Smooth muscle cell (in vitro differentiated cells): ENCODE data around the gene LRP2. TPM values are rescaled to one million over a fixed set of nuclear protein-coding genes. Genes with fewer than 3 reads are reported as not detected.
A peak's percentile ranks its signal among the peaks of the same experiment; 100 is the strongest.

Source experiments
- DNase-seq: peaks from one replicate; lab custom pipeline; 2025; ENCODE audit not compliant: unreplicated experiment; lab: John Stamatoyannopoulos, UW
- H2AFZ ChIP-seq: fragments of 200-600 bp; sonication (generic); 2 replicates; pipeline ENCODE4 v1.6.0; 2016; ENCODE audit warnings: antibody characterized with exemption, low read depth, mild to moderate bottlenecking
- H3F3A ChIP-seq: fragments of 200-600 bp; sonication (generic); 2 replicates; pipeline ENCODE4 v1.6.0; 2017; ENCODE audit warnings: antibody characterized with exemption, low read depth
- H3K27ac ChIP-seq: fragments of 200-600 bp; sonication (generic); 2 replicates; pipeline ENCODE4 v1.5.1; 2016; ENCODE audit warnings: low read depth, mild to moderate bottlenecking
- H3K27me3 ChIP-seq: fragments of 200-600 bp; sonication (generic); 2 replicates; pipeline ENCODE4 v1.6.1; 2016; ENCODE audit warnings: low read depth, mild to moderate bottlenecking
- H3K36me3 ChIP-seq: fragments of 200-600 bp; sonication (generic); 2 replicates; pipeline ENCODE4 v1.5.1; 2016; ENCODE audit warnings: low read depth
- H3K4me1 ChIP-seq: fragments of 200-600 bp; sonication (generic); 2 replicates; pipeline ENCODE4 v1.5.1; 2016; ENCODE audit warnings: low read depth
- H3K4me2 ChIP-seq: fragments of 200-600 bp; sonication (generic); 2 replicates; pipeline ENCODE4 v1.6.0; 2016; ENCODE audit warnings: mild to moderate bottlenecking
- H3K4me3 ChIP-seq: fragments of 200-600 bp; sonication (generic); 2 replicates; pipeline ENCODE4 v1.5.1; 2016; ENCODE audit warnings: mild to moderate bottlenecking
- H3K79me2 ChIP-seq: fragments of 200-600 bp; sonication (generic); 2 replicates; pipeline ENCODE4 v1.6.0; 2016; ENCODE audit warnings: low read depth, mild to moderate bottlenecking
- H3K9ac ChIP-seq: fragments of 200-600 bp; sonication (generic); 2 replicates; pipeline ENCODE4 v1.6.0; 2016; ENCODE audit warnings: low read depth
- H3K9me3 ChIP-seq: fragments of 200-600 bp; sonication (generic); replicated peaks from 2 replicates; pipeline ENCODE4 v1.5.1; 2016; ENCODE audit warnings: low read depth
- H4K20me1 ChIP-seq: fragments of 200-600 bp; sonication (generic); 2 replicates; pipeline ENCODE4 v1.6.0; 2016; ENCODE audit warnings: low read depth
- WGBS: methylation state at CpG from one replicate; pipeline ENCODE4 v1.1.7; 2016; ENCODE audit warnings: low lambda C conversion rate; 5-methylcytosine and 5-hydroxymethylcytosine counted together
- polyA plus RNA-seq: library from polyadenylated mRNA; unstranded; fragments of >200 nt; fragmentation: Nextera tagmentation; extraction: Ambion mirVana; gene quantifications from 2 replicates; pipeline ENCODE4 v1.2.1, GENCODE V29; 2016
- total RNA-seq: library from RNA; depleted of rRNA; stranded (reverse); fragments of >200 nt; gene quantifications from 2 replicates; pipeline ENCODE4 v1.2.3, GENCODE V29; 2014
- TF ChIP-seq, protein P1 (sequence below): fragments of 200-600 bp; sonication (generic); IDR thresholded peaks from 2 replicates; pipeline ENCODE4 v1.5.1; 2017; ENCODE audit warnings: borderline replicate concordance, mild to moderate bottlenecking, antibody characterized with exemption; ENCODE audit not compliant: insufficient read depth, poor library complexity, severe bottlenecking

The LRP2 gene
- total and polyA plus RNA-seq, 2 experiments from 2014 or later = 2.7 TPM; not detected in 1

DNA sequence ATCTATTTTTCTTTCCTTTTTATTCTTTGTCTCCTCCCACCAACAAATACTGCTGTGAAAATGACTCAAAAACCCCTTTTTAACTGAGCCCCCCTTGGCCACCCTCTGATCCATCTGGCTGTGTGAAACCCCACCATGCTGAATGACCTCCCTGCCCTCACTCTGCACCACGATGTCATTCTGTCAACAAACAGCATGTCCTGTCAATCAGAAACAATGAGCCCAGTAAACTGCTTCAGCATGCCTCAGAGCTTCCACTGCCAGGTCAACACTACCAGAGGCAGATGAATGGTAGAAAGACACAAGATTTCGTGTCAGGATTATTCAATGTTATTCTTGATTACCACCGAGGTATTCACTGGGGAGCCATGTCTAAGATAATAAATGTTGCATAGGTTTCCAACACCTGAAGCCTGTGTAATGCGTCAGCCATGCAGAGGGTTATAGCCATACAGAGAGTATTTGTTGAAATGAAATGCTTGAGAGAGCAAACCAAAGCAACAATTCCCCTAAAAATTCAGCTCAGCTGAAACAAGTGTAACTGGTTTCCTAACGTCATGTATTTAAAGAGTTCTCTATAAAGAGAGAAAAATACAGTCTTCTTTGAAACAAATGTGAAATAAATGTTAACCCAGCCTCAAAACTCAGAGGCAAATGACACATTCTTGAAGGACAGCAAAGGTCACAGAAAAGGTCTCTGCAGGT lies 76.7 kb downstream of the LRP2 start:
- Histone ChIP-seq H3K9me3 (no peaks in the 10 kb centered on the region), H3K79me2 (no peaks in the 10 kb centered on the region), H3K9ac (no peak overlapping the region), H4K20me1 (no peaks in the 10 kb centered on the region), H3F3A (no peaks in the 10 kb centered on the region), H2AFZ (no peak overlapping the region), H3K27ac (no peak overlapping the region), H3K4me1 (peaks cover 23% of the 10 kb centered on the region), H3K36me3 (no peaks in the 10 kb centered on the region), H3K4me2 (no peak overlapping the region), H3K4me3 (no peak overlapping the region), H3K27me3 (no peaks in the 10 kb centered on the region)
- WGBS = 76% methylated on average over 5 of the region's 5 CpGs
- TF ChIP-seq, protein P1, sequence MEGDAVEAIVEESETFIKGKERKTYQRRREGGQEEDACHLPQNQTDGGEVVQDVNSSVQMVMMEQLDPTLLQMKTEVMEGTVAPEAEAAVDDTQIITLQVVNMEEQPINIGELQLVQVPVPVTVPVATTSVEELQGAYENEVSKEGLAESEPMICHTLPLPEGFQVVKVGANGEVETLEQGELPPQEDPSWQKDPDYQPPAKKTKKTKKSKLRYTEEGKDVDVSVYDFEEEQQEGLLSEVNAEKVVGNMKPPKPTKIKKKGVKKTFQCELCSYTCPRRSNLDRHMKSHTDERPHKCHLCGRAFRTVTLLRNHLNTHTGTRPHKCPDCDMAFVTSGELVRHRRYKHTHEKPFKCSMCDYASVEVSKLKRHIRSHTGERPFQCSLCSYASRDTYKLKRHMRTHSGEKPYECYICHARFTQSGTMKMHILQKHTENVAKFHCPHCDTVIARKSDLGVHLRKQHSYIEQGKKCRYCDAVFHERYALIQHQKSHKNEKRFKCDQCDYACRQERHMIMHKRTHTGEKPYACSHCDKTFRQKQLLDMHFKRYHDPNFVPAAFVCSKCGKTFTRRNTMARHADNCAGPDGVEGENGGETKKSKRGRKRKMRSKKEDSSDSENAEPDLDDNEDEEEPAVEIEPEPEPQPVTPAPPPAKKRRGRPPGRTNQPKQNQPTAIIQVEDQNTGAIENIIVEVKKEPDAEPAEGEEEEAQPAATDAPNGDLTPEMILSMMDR = no peak
- DNase-seq = no peak

DNA sequence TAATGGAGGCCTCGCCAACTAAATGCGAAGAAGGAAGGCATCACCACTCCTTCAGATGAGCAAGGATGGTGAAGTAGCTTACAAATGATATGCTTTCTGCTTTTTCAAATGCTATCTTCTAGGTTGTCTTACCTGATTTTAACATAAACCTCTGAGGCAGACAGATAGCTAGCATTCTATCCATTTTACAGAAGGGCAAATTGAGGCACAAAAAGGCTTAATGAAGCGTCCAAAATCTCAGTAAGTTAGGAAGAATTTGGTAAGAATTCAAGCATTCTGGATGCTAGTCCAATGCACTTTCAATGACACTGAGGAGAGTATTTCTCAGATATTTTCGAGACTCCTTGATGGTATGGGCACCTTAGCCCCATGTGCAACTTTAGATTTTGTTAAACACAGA lies 81.8 kb downstream of the LRP2 start:
- no peaks in the 10 kb centered on the region for H3F3A ChIP-seq
- H3K9me3 ChIP-seq = no peaks in the 10 kb centered on the region
- no peak overlapping the region for H3K9ac ChIP-seq
- no peaks in the 10 kb centered on the region for H3K36me3 ChIP-seq
- no peaks in the 10 kb centered on the region for H3K79me2 ChIP-seq
- H4K20me1 ChIP-seq = no peaks in the 10 kb centered on the region
- no peak overlapping the region for H2AFZ ChIP-seq
- TF ChIP-seq, protein P1 = no peak
- no peak overlapping the region for H3K27ac ChIP-seq
- 85% methylated on average over 4 of the region's 4 CpGs for WGBS
- H3K4me2 ChIP-seq = no peak overlapping the region
- H3K27me3 ChIP-seq = no peaks in the 10 kb centered on the region
- no peak for DNase-seq
- peaks cover under 1% of the 10 kb centered on the region for H3K4me1 ChIP-seq
- no peak overlapping the region for H3K4me3 ChIP-seq

DNA sequence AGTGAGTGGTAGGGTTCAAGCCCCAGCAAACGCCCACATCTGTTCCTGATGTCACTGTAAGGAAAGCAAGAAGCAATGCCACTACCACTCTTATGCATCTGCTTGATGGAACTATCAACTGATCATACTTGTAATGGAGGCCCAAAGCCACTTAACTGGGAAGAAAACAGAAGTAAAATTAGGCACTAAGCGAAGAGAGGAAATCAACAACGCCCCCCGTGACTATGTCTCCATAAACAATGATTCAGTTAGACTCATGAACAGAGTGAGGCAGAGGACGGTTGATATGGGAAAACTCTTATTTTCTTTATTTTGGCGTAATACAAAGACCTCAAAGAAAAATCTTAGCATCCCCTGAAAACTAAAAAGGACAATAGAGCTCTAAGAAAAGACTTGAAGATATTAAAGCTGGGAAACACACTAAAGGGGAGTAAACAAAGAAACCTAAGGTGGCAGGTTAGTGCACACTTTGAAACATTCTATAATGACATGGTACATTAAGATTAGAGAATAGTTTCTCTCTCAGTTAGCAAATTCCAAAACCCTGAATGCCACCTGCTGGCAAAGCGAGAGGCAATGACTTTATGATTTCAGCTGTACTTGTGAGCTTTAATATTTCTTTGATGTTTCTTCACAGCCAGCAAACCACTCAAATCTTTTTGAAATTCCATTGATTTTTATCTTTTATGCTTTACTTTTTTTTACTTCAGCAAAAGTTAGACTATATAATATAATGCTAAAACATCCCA lies 86.5 kb downstream of the LRP2 start:
- H3K4me1 ChIP-seq = no peaks in the 10 kb centered on the region
- H3K79me2 ChIP-seq = no peaks in the 10 kb centered on the region
- no peak overlapping the region for H2AFZ ChIP-seq
- H4K20me1 ChIP-seq = no peaks in the 10 kb centered on the region
- no peaks in the 10 kb centered on the region for H3K36me3 ChIP-seq
- H3K9ac ChIP-seq = no peak overlapping the region
- TF ChIP-seq, protein P1 = peak; percentile 25
- H3K4me2 ChIP-seq = no peak overlapping the region
- DNase-seq = no peak
- no peaks in the 10 kb centered on the region for H3K9me3 ChIP-seq
- H3F3A ChIP-seq = no peaks in the 10 kb centered on the region
- H3K4me3 ChIP-seq = no peak overlapping the region
- 89% methylated on average over 7 of the region's 7 CpGs for whole genome bisulfite sequencing
- H3K27me3 ChIP-seq = peaks cover 24% of the 10 kb centered on the region
- no peak overlapping the region for H3K27ac ChIP-seq
